HG03064 (cell line): ENCODE data around the gene GPC3.

ENCODE experiments used
- ATAC-seq: cut with Tn5 transposase; IDR thresholded peaks from one replicate; pipeline ENCODE4 v1.9.1; 2021; ENCODE audit warnings: low read depth; ENCODE audit not compliant: unreplicated experiment

Gene GPC3

GRCh38 chrX:133971586-133971985, 13.8 kb downstream of the GPC3 start:
- ATAC-seq, result no peak

DNA sequence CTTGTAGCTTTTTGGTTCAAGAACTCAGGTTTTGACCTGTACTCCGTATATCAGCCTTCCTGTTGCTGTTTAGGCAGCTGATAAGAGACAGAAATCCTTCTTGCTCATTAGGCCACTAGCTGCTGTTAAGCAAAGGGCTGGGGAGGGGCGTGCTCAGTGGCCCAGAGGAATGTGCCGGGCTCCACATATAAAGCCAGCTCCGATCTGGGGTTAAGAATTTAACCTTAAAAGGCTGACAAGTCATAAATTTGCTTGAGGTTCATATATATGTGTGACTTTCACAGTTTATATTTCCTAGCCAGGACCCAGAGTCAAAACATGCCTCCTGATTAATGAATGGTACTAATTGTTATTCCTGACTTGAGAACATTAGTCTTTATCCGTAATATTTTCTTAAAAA, 15.3 kb downstream of the GPC3 start:
- ATAC-seq, result no peak

DNA sequence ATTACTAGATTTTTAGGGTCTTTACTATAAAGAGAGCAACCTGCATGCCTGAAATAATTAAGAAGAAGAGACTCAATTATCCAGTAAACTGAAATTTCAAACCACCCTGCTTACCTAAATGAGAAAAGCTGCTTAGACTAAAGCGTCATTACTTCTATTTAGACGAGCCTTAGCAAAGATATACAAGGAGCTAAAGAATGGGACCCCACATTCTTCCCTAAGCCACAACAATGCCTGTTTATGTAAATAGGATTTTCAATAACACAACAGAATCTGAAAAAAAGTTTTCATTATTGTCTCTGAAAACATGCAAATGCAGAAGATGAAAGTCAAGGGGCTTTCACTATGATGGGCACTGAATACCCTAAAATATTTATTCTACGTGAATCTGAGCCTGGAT, 16.2 kb downstream of the GPC3 start:
- ATAC-seq, result no peak

GRCh38 chrX:133968109-133968508, 17.3 kb downstream of the GPC3 start:
- ATAC-seq, result no peak

DNA sequence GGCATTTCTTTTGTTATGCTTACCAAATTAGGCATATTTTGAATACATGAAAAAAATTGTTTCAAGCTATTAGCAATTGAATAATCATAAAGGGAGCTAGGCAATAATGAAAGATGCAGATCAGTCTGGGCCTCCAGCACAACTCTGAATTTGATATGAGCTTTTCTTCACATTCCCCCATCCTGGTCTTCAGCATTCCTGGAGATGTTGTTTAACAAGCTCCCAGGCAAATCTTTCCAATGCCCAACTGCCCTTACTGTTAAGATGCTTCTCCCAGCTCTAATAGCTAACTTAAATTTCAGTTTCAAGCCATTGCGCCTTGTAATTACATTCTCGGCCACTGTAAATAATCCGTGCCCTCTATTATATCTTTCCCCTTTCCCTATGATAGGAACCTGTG, 19.2 kb downstream of the GPC3 start:
- ATAC-seq, result no peak

DNA sequence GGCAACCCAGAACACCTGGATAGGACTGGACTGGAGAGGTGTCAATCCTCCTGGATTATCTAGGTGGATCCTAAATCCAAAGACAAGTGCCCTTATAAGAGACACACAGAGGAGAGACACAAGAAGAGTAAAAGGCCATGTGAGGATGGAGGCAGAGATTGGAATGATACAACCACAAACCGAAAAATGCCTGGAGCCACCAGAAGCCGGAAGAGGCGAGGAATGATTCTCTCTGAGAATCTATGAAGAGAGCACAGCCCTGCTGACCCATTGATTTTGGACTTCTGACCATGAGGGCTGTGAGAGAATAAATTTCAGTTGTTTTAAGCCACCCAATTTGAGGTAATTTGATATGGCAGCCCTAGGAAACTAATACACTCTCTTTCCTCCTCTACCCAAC, 20.1 kb downstream of the GPC3 start:
- ATAC-seq, result no peak

- ATAC-seq, result no peak
These were observed 24.3 kb downstream of the GPC3 start for GRCh38 chrX:133961046-133961445.

DNA sequence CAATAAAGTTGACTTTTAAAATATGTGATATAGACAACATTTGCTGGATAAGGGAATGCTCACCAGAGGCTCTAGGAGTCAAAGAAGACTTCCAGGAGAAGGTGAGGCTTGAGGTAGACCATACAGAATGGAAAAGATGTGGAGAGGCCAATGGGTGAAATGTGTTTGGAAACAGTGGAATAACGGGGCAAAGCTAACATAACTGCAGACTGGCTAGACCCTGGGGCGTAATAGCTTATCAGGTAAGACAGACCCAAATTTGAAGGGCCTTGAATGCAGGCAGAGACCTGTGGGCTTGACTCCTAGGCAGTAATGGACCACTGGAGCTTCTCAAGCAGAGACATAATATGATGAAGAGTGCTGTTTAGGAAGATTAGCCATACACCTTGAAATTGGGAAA, 25.4 kb downstream of the GPC3 start:
- ATAC-seq, result no peak

DNA sequence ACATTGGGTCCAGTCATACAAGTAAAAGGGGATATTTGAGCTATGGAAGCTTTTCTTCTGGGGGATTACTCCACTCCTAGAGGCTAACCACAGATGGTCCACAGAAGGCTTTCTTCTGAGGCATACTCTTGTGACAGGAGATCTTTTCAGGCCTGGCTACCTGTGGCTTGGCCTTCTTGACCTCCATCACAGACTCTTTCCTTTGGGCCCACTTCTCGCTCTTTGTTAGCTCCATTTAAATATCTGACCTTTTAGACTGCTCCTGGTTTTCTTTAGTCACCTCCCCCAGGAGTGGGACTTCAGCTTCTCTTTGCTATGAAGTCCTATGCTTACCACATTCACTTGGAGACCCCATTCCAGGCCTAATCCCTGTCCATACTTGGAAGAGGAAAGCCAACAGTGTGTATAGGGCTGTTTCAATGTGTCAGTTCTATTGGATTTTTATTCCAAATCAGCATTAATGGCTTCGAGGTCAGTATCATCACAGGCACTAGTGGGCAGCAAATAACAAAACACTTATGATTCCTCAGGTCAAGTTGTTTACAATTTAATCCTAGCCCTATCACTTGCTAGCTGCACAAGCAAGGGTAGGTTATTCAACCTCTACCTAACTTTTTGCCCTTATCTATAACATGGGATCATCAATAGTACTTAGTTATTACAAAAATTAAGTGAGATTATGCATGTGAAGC, 26.3 kb downstream of the GPC3 start:
- ATAC-seq, result no peak

GRCh38 chrX:133956570-133957340, 28.6 kb downstream of the GPC3 start:
- no peak for ATAC-seq

GRCh38 chrX:133953785-133954355, 31.5 kb downstream of the GPC3 start:
- ATAC-seq, result no peak

DNA sequence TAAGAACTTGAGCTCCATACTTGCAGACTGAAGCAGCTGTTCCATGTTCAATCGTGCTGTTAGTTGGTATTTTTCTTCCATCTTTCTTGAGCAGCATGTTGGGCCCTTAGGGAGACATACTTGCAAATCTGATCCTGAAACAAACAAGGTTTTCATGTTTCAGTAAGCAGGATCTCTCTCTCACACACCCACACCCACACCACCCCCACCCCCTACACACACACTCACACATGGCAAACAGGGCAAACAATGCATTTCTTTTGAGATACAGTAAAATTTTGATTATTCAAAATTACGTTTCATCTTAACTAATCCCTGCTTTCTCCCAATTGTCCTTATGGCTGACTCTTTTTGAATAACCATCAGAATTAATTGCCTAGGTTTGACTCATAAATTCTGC, 32.3 kb downstream of the GPC3 start:
- ATAC-seq, result no peak

DNA sequence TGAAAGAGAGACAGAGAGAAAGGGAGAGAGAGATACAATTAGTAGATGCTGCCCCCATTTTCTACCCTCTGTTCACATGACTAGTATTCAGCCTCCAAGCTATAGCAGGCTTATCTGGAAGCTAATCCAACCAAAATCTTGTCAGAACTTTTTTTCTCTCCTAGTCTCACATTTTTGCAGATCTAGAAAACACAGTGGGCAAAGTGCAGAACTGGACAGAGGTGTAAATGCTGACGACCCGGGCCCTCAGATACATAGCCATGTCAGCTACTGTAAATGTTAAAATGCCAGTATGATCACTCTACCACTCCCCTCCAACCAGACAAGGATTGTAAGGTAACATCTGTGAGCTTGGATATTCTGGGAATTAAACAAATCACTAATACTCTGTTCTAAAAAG, 34.3 kb downstream of the GPC3 start:
- no peak for ATAC-seq

DNA sequence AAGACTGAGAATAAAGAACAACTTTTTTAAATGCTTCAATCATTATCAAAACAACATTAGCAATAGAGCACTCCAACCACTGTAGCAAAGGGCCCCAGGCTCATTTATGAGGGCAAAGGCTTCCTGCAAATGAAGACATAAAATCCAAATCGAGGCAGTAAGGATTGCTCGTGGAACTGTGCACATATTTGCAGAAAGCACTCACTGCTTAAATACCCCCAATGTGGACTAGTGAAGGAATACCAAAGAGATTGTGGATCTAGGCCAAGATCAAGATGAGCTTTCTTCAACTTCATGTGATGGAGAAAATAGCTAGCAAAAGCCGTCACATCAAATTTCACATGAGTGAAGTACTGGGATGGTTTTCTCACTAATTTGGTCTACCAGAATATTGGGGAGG, 35.2 kb downstream of the GPC3 start:
- ATAC-seq, result no peak

GRCh38 chrX:133948895-133949294, 36.5 kb downstream of the GPC3 start:
- ATAC-seq, result no peak

DNA sequence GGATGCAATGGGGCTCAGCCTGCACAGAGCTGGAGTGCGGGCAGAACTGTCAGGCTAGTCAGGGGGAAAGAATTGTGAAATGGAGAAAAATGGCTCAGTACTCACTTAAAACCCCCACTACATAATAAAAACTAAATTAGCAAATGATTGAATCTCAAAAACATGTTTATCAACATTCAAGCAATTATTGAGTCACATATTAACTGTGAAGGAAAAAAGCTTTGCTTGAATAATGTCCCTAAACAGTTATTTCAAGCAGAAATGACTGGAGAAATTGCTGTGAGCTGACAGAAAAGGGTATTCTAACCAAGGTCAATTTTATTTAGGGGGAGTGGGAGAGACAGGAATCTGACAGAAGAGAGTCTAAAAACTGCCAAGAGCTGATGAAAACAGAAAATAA, 37.4 kb downstream of the GPC3 start:
- ATAC-seq, result no peak

DNA sequence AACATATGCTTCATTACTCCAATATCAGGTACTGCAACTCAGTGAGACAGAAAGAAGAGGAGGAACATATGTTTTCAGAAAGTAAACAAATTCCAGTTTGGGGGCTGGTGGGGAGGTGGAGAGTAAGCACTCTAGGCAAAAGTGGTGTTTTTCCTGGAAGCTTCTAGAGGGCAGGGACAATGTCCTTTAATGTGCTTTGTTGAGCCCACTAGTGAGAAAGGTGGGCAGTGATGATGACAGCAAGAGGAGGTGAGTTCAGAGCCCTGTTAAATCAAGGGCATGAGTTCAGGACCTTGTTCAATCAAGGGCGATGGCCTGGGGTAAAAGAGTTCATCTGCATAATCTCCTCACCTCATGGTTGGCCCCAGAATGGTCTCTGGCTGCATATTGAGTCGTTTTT, 38.4 kb downstream of the GPC3 start:
- ATAC-seq, result no peak

GRCh38 chrX:133943507-133943906, 41.9 kb downstream of the GPC3 start:
- no peak for ATAC-seq

DNA sequence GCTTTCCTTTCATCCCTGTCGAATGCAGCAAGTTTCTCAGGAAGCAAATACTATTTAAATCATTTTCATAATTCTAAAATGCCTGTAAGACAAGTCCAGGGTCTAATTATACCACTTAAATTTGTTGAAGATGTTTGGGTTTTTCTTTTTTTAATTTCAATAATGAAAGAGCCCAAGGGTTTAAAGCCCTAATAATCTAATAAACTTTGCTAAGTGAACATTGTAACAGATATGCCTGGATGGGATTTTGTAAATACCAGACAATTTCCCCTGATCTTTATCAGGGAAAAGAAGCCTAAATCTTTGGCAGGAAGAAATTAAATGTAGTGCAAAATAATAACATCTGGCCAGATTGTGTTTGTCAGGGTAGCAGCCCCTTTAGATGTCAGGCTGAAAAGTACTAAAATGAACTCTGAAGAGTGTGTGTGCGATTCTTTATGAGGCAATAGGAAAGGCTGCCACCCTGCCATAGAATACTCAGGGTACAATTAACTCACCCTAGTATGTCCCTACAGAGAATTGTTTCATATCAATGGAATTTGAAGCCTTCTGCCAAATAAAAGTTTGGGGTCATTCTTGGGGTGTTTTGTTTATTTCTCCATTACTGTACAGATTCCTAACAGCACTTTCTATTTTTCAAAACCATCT, 45.6 kb downstream of the GPC3 start:
- no peak for ATAC-seq

- no peak for ATAC-seq
These were observed 46.9 kb downstream of the GPC3 start for GRCh38 chrX:133938530-133938929.

DNA sequence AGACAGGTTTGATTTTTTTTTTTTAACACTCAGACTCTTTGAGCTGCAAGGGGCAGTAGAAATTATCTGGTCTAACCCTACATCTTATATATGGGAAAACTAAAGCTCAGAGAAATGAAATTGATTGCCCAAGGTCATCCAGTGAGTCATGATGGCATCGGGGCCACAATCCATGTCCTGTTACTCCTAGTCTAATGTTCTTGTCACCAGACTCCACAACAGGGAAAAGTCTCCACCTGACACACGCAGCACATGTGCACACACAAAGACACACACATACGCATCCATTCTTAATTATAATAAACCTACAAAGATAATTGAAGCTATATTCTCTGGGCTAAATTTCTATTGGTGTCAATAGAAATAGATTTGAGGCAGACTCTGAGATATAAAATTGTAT, 48.4 kb downstream of the GPC3 start:
- no peak for ATAC-seq

DNA sequence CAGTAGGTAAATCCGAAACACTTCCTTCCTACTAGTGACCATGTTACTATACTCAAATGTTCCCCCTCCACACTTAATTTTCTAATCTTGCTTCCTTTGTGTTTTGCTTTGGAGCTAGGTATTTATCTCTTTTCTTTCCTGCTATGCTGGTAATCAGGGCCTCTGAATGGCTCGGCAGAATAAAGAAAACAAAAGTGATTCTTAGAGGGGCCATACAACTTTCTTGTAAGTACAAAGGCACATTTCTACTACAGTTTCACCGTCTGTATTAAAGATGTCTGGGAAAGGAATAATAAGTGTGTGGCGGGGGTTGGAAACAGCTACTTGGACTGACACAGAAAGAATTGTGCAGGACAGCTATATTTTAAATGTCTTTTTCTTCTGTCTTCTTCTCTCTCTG, 50.3 kb downstream of the GPC3 start:
- no peak for ATAC-seq
